ENCODE results near the gene FREY1.

Gene FREY1

DNA sequence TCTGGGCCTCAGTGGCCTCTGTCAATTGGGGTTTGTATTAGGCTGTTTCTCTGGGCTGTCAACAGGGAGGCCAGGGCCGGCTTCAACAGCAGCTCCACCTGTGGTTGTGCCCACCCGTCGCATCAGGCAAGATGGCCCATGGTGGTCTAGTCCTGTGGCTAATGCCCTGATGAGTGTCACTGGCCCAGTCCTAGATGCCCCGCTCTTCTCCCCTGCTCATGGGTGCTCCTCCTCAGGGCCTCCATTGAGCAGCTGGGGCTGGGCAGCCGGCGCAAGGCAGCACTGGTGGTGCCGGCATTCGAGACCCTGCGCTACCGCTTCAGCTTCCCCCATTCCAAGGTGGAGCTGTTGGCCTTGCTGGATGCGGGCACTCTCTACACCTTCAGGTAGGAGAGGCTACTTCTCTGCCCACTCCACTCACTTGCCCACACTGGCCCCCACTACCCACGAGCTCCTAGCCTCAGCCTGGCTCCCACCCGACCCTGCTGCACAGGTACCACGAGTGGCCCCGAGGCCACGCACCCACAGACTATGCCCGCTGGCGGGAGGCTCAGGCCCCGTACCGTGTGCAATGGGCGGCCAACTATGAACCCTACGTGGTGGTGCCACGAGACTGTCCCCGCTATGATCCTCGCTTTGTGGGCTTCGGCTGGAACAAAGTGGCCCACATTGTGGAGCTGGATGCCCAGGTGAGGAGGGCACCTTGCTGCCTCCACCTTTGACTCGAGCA is 20.8 kb upstream of the FREY1 start:
- DNase-seq, result no peak

DNA sequence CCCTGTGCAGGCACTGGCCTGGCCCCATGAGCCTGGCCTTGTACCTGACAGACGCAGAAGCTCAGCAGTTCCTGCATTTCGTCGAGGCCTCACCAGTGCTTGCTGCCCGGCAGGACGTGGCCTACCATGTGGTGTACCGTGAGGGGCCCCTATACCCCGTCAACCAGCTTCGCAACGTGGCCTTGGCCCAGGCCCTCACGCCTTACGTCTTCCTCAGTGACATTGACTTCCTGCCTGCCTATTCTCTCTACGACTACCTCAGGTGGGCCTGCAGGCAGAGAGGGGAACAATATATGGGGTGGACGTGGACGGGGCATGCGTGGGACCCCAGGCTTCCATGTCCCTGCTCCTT is 20.2 kb upstream of the FREY1 start:
- no peak for DNase-seq

DNA sequence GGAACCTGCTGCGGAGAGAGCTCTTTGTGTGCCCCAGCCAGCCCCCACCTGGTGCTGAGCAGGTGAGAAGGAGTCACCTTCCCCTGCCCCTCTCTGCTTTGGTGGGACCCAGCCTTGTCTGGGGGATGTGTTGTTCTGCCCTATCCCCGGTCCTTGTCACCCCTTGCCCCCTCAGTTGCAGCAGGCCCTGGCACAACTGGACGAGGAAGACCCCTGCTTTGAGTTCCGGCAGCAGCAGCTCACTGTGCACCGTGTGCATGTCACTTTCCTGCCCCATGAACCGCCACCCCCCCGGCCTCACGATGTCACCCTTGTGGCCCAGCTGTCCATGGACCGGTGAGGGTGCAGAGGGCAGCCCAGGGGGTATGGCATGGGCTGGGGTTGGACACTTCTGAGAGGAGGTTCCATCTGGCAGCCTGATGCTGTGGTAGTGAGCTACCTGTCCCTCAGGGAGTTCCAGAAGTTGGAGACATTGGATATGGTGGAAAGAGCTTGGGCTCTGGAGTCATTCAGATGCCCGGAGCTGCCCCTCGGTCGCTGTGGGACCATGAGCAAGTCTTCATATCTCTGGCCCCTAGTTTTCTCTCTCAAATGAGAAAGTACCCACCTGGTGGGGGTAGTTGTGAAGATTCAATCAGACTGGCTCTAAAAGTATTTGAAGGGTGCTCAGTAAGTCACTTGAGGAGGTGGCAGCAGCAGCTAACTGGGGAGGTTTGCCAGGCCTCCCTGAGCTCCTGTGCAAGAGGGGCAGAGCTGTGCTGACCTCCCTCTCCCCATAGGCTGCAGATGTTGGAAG is 19.7 kb upstream of the FREY1 start:
- no peak for DNase-seq

DNA sequence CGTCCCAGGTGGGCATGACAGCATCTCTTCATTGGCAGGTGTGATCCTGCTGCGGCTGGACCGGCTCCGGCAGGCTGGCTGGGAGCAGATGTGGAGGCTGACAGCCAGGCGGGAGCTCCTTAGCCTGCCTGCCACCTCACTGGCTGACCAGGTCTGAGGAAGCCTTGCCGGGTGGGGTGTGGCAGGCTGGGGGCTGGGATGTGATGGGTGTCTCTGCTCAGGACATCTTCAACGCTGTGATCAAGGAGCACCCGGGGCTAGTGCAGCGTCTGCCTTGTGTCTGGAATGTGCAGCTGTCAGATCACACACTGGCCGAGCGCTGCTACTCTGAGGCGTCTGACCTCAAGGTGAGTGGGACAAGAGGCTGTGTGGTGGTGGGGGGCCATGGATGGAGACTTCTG is 18.9 kb upstream of the FREY1 start:
- no peak for DNase-seq

DNA sequence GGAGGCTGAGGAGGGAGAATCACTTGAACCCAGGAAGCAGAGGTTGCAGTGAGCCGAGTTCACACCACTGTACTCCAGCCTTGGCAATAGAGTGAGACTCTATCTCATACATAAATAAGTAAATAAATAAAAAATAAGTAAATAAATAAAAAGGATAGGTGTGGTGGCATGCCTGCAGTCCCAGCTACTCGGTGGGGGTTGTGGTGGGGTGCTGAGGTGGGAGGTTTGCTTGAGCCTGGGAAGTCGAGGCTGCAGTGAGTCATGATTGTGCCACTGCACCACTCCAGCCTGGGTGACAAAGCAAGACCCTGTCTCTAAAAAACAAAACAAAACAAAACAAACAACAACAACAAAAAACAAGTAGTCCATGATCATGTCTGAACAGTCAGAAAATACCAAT is 18.5 kb upstream of the FREY1 start:
- DNase-seq, result no peak

DNA sequence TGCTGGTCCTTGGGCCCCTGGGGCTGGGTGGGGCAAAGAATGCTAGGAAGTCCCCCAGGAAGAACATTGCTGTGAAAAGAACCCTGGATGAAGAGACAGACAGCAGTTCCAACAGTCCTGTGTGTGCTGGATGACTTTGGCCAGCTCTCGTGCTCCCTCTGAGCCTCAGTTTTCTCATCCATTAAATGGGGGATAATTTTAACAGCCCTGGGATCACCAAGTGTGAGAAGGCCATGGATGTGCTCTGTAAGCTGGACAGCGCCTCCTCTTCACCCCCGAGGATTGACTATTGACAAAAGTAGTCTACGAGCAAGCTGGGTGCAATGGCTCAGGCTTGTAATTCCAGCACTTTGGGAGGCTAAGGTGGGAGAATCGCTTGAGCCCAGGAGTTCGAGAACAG is 17.9 kb upstream of the FREY1 start:
- no peak for DNase-seq

DNA sequence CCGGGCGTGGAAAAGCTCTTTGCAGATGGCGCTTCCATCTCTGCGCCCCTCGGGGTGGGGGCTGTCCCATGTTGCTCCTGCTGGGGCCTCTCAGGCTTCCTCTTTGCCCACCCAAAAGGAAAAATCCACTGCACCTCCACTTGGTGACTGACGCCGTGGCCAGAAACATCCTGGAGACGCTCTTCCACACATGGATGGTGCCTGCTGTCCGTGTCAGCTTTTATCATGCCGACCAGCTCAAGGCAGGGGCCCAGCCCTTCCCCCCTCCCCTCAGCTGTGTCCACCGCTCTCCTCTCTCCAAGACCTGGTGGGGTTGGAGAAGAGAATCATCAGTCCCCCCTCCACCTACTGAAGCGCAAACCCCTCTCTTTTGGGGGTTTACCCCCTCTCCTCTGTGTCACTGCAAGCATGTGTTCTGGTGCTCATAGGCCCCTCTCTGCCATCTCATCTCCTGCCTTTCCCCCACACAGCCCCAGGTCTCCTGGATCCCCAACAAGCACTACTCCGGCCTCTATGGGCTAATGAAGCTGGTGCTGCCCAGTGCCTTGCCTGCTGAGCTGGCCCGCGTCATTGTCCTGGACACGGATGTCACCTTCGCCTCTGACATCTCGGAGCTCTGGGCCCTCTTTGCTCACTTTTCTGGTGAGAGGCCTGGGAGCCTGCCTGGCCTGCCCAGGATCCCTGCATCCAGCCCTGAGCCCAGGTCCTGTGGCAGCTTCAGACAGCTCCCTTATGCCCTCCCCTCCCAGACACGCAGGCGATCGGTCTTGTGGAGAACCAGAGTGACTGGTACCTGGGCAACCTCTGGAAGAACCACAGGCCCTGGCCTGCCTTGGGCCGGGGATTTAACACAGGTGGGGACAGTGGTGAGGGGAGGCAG is 17.2 kb upstream of the FREY1 start:
- DNase-seq, result no peak

DNA sequence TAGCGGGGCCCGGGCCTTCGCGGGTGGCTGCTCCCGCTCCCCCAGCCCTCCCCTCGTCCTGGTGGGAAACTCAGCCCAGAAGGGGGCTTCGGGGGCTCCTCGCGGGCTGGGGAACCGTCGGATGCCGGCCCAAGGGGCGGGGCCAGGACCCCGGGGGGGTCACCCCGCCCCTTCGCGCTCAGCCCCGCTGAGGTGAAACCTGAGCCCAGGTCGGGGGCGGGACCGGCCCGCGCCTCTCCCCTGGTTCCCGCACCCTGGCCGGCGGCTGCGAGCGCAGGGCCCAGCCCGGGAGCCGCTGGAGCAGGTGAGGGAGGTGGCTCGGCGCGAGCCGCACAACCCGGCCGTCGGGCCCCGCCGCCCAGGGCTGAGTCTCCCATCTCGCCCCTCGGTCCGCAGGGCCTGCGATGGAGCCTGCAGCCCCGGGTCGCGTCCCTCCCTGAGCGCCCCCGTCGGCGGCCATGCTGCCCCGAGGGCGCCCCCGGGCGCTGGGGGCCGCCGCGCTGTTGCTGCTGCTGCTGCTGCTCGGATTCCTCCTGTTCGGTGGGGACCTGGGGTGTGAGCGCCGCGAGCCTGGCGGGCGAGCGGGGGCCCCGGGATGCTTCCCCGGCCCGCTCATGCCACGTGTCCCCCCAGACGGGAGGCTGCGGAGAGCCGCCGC is 15.5 kb upstream of the FREY1 start, which contains the start of gene LARGE2:
TSS of gene LARGE2 (plus strand) at position 232 of the 658 bp plus-strand sequence. CDS start at position 459, 227 bp downstream.
- no peak for DNase-seq

DNA sequence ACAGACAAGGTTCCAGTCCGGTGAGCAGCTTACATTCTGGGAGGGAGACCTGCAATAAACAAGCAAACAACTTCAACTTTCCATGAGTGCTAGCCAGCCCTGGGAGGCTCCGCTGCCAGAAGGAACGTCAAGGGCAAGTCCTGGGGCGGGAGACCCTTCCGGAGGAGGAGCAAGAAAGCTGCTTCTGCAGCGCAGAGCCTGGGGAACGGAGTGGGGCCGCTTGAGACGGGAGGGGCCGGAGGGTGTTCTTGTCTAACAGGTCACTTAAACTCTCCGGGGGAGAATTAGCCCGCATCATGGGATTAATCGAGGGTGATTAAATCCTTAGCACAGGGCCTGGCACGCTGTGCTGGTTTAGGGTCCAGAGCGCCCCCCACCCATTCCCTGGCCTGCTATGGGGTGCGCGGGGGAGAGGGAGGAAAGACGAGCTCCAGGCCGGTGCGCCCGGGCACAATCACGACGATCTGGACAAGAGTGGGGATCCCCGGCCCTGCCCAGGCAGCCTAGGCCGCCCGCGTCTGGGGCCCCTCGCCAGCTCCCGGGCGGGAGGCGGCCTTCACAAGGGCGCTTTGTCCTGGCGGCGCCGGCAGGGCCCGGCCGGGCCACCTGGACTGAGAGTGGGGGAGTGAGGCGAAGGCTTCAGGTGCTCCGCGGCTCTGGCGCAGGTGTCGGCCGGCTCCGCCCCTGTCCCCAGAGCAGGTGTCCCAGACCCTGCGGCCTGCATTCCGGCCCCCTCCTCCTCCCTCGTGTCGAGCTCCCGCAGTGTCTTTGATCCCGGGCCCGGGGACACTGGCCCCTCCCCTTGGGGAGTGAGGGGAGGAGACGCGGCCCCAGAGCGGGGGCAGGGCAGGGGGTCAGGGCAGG is 14.7 kb upstream of the FREY1 start:
- DNase-seq, result peak; percentile 51

DNA sequence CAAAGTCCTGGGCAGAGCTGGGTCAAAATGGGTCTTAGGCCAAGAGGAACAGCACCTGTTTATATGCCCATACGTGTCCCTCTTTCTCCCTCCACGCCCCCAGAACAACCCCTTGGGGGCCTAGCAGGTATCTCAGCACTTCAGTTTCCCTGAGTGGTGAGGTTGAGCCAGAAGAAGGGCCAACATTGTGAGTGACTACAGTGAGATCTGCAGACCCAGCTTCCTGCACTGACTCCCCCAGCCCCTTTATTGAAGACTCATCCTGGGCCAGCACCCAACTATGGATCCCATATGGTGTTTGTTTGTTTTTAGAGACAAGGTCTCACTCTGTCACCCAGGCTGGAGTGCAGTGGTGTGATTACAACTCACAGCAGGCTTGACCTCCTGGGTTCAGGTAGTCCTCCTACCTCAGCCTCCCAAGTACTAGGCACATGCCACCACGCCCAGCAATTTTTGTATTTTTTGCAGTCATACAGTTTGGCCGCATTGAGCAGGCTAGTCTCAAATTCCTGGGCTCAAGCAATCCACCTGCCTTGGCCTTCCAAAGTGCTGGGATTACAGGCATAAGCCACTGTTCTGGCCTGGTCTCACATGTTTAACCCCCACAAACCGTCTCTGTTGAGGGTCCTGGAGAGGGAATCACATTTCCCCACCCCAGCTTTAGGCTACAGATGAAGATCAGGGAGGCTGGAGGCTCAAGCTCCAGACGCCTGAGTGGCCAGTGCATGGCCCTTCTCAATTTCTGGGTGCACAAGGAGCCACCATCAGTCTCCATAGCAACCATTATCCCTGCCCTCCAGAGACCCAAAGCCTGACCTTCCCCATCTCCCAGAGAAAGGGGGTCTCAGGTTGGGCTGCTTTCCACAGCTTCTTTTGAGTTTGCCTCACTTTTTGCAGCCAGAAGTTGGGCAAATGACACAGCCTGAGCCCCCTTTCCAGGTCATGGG is 13.7 kb upstream of the FREY1 start:
- DNase-seq, result no peak

DNA sequence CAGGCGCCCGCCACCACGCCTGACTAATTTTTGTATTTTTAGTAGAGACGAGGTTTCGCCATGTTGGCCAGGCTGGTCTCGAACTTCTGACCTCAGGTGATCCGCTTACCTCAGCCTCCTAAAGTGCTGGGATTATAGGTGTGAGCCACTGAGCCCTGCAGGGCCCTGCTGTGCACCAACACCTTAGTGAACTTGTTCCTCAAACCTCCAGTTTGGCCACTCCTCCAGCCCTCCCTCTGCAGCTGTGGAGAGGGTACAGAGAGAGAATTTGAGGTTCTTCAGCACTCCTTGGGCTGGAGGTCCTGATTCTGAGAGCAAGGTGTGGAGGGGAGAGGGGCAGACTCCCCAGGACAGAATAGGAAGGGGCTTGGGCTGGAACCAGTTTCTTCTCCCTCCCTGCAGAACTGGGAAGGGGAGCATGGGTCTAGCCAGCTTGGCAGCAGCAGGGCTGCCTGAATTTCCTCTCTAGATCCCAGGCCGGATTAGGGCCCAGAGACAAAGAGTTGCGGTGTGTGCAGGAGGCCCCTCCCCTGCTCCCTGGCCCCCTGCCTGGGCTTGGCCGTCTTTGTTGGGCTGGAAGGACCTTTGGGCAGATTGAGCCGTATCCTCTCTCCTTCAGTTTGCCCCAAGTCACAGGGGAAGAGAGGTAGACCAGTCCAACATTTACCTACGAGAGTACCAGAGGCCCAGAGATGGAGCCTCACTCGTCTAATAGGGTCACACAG is 12.9 kb upstream of the FREY1 start:
- DNase-seq, result no peak

DNA sequence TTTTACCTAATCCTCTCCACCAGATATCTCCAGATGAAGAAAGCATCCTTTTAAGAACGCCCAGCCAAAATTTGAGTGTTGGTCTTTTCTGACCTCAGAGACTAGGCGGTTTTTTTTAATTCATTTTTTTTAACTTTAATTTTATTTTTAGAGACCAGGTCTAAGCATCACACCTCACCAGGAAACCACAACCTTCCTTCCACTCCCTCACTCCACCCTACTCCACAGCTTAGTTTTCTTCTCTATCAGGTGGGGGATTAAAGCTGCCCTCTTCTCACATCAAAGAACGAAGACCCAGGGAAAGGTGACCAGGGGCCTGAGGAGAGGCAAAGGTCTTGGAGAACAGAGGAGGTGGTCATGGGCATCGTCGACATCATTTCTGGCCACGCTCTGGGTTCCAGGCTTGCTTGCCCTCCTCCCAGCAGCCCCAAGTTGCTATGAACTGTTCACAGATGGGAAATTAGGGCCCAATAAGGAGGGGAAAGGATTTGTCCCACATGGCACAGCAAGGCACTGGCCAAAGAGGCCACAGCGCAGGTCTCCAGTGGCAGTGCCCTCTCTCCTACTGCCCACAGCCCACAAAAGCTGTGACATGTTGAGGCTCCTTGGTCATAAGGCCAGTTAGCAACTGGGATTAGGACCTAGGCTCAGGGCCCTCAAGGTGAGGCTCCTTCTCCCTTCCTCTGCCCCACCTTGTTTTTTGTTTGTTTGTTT is 12.0 kb upstream of the FREY1 start:
- DNase-seq, result no peak

DNA sequence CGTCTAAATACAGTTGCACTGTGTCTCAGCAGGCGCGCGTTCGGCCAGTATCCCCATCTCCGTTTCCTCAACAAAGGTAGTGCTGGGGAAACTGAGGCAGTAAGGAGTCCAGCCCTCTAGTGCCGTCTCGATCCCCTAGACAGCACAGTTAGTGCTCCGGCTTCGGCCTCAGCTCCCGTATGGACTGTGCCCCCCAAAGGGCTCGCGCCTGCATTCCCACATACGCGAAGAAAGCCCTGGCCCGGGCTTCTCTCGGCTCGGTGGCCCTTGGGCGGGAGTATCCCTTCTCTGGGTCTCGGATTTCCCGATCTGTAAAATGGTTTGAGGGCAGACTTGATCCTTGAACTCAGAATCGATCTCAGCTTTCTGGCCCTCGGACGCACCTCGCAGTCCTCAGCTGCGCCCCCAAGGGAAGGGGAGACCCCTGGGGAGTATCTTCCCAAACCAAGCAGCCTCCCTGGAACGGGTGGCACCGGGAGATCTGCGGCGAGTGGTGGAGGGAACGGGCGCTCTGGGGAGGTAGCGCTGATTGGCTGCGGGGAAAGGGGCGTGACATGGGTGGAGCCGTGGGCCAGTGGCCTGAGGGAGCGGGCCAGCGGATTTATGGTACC is 11.4 kb upstream of the FREY1 start:
- peak; percentile 68 for DNase-seq

DNA sequence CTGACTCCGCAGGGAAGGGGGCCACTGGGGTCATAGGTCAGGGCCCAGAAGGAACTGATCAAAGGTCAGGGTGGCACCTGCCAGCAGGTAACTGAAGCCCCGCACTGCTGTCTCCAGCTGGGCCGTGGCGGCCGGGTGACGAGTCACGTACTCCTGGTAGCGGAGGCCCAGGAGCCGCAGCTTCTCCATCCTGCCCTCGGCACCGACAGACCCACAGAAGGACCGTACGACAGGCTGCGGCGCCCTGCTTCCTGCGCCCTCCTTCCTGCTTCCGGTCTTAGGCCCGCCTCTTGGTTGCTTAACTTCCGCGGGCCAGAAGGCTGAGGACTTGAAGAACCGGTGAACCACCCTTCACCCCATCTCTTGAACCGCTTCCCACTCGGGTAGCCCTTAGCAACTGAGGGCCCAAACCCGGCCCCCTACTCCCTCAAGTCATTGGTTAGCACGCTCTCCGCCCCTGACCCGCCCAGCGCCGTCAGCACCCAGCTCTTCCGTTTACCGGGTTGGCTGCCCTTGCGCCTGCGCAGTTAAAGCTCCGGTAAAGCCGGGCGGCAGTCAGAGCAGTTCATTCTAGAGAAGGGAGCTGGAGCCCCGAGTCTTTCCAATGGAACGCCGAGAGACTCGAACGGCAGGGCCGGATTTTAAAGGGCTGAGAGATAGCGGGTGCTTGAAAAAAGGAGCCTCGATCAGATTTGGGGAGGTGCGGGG is 10.7 kb upstream of the FREY1 start, which contains the start of gene PEX16:
TSS of gene PEX16 (minus strand) at position 255 of the 708 bp plus-strand sequence. CDS start at position 189, 66 bp downstream.
- peak; percentile 91 for DNase-seq

DNA sequence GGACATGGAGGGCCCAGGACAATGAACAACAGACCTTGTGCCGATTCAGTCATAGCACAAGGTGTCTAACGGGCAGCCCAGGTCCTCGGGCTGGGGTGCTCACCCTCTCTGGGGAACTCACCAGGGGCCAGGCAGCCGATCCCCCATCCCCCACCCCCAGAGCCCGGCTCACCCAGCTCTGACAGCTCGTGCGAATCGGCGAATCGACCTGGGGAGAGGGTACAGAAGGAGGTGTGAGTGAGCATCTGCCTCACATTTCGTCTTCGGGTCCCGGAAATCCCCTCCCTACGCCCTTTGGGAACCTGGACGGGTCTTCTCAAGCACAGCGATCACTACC is 10.2 kb upstream of the FREY1 start:
- DNase-seq, result no peak

DNA sequence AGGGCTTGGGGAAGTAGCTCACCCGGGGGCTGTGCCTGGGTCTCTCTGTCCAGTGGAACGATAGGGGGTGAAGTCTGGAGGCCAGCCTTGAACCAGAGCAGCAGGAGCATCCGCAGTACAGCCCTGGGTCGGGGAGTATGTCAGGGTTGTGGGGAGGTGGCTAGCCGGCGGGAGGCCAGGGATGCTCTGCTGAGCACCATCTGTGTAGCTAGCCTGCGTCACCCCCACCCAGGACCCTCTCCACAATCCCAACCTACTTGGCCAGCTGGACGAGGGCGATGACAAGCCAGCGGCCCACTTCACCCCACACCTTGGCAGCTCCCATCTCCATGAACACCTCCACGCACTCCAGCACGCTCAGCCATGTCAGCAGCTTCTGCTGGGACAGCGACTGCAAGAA is 8.4 kb upstream of the FREY1 start:
- DNase-seq, result no peak

DNA sequence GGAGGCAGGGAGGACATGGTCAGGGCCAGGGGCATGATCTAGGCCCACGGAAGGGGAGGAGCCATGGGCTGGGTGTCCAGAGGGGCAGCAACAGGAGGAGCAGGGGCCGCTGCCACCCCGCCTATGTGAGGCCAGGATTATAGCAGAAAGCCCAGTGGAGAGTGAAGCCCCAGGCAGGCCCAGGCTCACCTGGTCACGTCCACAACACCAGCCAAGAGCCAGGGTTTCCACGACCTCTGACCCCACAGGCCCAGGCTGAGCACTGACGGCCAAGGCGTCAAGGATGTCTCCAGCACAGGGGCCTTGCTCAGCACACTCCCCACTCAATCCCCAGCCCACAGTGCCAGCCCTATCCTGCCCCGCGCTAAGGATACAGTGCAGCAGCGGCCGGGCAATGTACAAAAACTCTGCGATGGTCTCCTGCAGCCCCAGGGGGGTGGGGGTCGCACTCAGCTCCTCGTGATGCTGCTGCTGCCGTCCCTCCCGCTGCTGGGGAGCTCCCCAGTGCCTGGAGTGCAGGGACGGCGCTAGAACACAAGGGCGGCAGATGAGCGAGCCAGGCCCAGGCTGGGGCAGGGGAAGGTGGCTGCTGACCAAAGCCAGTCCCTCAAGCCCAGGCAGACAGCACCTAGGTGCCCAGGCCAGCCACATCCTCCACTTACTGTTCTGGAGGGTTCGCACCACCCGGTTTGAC is 7.0 kb upstream of the FREY1 start:
- no peak for DNase-seq

DNA sequence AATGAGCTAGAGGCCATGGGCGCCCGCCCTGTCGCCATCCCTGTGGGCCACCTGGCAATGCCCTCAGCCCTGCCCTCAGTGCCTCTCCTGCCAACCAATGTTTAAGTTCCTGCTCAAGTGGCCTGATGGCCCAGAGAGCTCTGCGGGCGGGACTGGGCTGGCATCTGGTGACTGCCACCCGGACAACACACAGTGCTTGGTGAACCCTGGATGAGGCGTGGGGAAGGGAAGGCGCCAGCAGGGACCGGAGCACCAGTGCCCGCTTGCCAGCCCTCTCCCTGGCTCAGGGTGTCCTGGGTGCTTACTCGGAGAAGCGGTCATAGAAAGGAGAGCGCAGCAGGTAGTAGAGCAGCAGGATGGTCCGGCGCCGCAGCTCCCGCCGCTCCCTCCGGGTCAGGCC is 6.4 kb upstream of the FREY1 start:
- DNase-seq, result no peak

Measured in NCI-H187 treated with DMSO at 0.1 percent for 48 hours (cell line).